ENCODE measurements around the gene BCAS4. TPM values are rescaled to one million over a fixed set of nuclear protein-coding genes. Genes with fewer than 3 reads are reported as not detected.

BCAS4 gene
- total and polyA plus RNA-seq, 8 donors: 2.9 to 8.2 (median 6.8) TPM

GRCh38 chr20:50891138-50891537, 96.3 kb downstream of the BCAS4 start:
- TF ChIP-seq CTCF (IDR thresholded peaks at IDR 0.05): no peak
- Histone ChIP-seq H3K4me1 (no peaks in the 10 kb centered on the region), H3K27ac (no peak overlapping the region), H3K36me3 (peaks cover 0 to 91% of the 10 kb centered on the region in 2 donors), H3K9me3 (no peaks in the 10 kb centered on the region), H3K4me3 (no peak overlapping the region), H3K27me3 (no peaks in the 10 kb centered on the region)
- intact Hi-C loops (cut with DNase I): no loop called here
- ATAC-seq (no peak), DNase-seq (no peak)

- DNase-seq: no peak
- no peak overlapping the region for H3K27ac ChIP-seq
- intact Hi-C loops (cut with DNase I): no loop called here
- peaks cover 0 to 98% of the 10 kb centered on the region in 2 donors for H3K36me3 ChIP-seq
- no peak for ATAC-seq
- H3K27me3 ChIP-seq: no peaks in the 10 kb centered on the region
- H3K4me1 ChIP-seq: no peaks in the 10 kb centered on the region
- no peaks in the 10 kb centered on the region for H3K9me3 ChIP-seq
- TF ChIP-seq CTCF (IDR thresholded peaks at IDR 0.05): no peak
- no peak overlapping the region for H3K4me3 ChIP-seq
Observed at GRCh38 chr20:50892394-50892793, 97.5 kb downstream of the BCAS4 start.

- DNase-seq: no peak
- H3K4me3 ChIP-seq: no peak overlapping the region
- H3K4me1 ChIP-seq: no peaks in the 10 kb centered on the region
- H3K27ac ChIP-seq: no peak overlapping the region
- intact Hi-C loops (cut with DNase I): no loop called here
- peaks cover 0 to 98% of the 10 kb centered on the region in 2 donors for H3K36me3 ChIP-seq
- TF ChIP-seq CTCF (IDR thresholded peaks at IDR 0.05): no peak
- no peak for ATAC-seq
- H3K9me3 ChIP-seq: no peaks in the 10 kb centered on the region
- no peaks in the 10 kb centered on the region for H3K27me3 ChIP-seq
Observed at GRCh38 chr20:50893620-50894019, 98.8 kb downstream of the BCAS4 start.

GRCh38 chr20:50895111-50895830, 100.4 kb downstream of the BCAS4 start:
- Histone ChIP-seq H3K4me1 (no peaks in the 10 kb centered on the region), H3K27ac (no peak overlapping the region), H3K9me3 (no peaks in the 10 kb centered on the region), H3K27me3 (no peaks in the 10 kb centered on the region), H3K36me3 (peaks cover 0 to 99% of the 10 kb centered on the region in 2 donors), H3K4me3 (no peak overlapping the region)
- ATAC-seq (no peak), DNase-seq (no peak)
- intact Hi-C loops (cut with DNase I): no loop called here
- TF ChIP-seq CTCF (IDR thresholded peaks at IDR 0.05): no peak

- peaks cover 0 to 81% of the 10 kb centered on the region in 2 donors for H3K36me3 ChIP-seq
- H3K4me1 ChIP-seq: peaks cover 0 to 1% of the 10 kb centered on the region in 2 donors
- no peaks in the 10 kb centered on the region for H3K27me3 ChIP-seq
- DNase-seq: no peak
- no peaks in the 10 kb centered on the region for H3K9me3 ChIP-seq
- TF ChIP-seq CTCF (IDR thresholded peaks at IDR 0.05): no peak
- no peak overlapping the region for H3K27ac ChIP-seq
- no peak for ATAC-seq
- intact Hi-C loops (cut with DNase I): no loop called here
- no peak overlapping the region for H3K4me3 ChIP-seq
Observed at GRCh38 chr20:50898475-50898874, 103.6 kb downstream of the BCAS4 start.
